ENCODE data around the gene TENT4B.
"Not testable (repeated sequence)": the region's sequence is repeated elsewhere in the genome, so short reads cannot be mapped to it uniquely, and the experiment has no call there.

Gene TENT4B

GRCh38 chr16:50155925-50156324 lies 2.8 kb downstream of the TENT4B start:
- no peak for DNase-seq

DNA sequence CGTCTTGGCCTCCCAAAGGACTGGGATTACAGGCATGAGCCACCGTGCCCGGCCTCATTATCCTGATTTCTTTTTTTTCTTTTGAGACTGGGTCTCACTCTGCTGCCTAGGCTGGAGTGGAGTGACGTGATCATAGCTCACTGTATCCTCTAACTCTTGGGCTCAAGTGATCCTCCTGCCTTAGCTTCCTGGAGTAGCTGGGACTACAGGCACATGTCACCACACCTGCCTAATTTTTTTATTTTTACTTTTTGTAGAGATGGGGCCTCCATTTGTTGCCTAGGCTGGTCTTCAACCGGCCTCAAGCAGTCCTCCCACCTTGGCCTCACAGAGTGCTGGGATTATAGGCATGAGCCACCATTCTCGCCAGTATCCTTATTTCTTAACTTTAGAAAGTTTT lies 3.5 kb downstream of the TENT4B start:
- no peak for DNase-seq

- DNase-seq = no peak
Measured at GRCh38 chr16:50160495-50161164, 7.5 kb downstream of the TENT4B start.

GRCh38 chr16:50161950-50162349 lies 8.8 kb downstream of the TENT4B start:
- no peak for DNase-seq

GRCh38 chr16:50165473-50165872 lies 12.4 kb downstream of the TENT4B start:
- DNase-seq = no peak

- DNase-seq = no peak
Measured at GRCh38 chr16:50166511-50167500, 13.7 kb downstream of the TENT4B start.

DNA sequence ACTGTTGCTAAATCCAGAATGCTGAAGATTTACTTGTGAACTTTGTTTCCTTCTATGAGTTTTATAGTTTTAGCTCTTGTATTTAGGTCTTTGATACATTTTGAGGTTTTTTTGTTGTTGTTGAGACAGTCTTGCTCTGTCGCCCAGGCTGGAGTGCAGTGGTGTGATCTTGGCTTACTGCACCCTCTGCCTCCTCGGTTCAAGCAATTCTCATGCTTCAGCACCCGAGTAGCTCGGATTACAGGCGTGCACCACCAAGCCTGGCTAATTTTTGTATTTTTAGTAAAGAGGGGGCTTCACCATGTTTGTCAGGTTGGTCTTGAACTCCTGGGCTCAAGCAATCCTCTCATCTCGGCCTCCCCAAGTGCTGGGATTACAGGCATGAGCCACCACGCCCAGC lies 14.4 kb downstream of the TENT4B start:
- DNase-seq = no peak

- DNase-seq = no peak
Measured at GRCh38 chr16:50169555-50170096, 16.5 kb downstream of the TENT4B start.

DNA sequence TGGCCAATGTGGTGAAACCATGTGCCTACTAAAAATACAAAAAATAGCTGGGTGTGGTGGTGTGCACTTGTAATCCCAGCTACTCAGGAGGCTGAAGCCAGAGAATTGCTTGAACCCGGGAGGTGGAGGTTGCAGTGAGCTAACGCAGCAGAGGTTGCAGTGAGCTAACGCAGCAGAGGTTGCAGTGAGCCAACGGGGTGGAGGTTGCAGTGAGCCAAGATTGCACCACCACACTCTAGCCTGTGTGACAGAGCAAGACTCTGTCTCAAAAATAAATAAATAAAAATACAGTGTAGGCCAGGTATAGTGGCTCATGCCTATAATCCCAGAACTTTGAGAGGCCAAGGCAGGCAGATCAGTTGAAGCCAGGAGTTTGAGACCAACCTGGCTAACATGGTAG lies 18.7 kb downstream of the TENT4B start:
- not testable (repeated sequence) for DNase-seq

DNA sequence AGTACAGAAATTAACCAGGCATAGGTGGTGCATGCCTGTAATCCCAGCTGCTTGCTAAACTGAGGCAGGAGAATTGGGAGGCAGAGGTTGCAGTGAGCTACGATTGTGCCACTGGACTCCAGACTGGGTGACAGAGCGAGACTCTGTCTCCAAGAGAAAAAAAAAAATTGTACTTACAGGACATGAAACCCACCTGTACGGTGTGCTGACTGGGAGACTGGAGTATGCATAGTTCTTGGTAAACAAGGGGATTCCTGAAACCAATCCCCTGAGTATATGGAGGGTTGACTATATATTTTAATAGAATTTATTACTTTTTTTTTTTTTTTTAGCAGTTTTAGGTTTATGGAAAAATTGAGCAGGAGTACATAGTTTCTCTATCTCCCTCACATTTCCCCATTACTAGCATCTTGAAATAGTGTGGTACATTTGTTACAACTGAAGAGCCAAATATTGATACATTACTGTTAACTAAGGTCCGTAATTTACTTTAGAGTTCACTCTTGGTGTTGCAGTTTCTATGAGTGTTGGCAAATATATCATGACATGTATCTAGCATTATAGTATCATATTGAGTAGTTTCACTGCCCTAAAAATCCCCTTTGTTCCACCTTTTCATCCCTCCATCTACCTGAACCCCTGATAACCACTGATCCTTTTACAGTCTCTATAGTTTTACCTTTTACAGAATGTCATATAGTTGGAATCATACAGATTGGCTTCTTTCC lies 19.3 kb downstream of the TENT4B start:
- DNase-seq = no peak

DNA sequence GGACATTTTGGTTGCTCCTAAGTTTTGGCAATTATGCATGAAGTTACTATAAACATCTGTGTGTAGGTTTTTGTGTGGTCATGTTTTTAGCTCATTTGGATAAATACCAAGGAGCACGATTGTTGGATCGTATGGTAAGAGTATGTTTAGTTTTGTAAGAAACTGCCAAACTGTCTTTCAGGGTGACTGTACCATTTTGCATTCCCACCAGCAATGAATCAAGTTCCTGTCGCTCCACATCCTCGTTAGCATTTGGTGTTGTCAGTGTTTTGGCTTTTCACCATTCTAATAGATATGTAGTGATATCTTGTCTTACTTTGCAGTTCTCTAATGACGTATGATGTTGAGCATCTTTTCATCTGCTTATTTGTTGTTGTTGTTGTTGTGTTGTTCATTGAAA lies 20.2 kb downstream of the TENT4B start:
- DNase-seq = no peak

DNA sequence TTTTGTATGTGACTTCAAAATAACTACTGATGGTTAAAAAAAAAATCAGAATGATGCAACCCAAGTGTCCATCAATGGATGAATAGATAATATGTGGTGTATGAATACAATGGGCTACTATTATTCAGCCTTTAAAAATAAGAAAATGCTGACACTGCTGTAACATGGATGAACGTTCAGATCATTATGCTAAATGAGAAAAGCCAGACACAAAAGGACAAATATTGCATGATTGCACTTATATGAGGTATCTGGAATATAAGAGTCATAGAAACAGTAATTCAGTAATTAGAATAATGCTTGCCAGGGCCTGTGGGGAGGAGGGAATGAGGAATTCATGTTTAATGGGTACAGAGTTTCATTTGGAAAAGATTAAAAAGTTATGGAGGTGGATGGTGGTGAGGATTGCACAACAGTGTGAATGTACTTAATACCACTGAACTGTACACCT lies 25.4 kb downstream of the TENT4B start:
- DNase-seq = no peak

- DNase-seq = no peak
Measured at GRCh38 chr16:50182441-50182840, 29.3 kb downstream of the TENT4B start.

DNA sequence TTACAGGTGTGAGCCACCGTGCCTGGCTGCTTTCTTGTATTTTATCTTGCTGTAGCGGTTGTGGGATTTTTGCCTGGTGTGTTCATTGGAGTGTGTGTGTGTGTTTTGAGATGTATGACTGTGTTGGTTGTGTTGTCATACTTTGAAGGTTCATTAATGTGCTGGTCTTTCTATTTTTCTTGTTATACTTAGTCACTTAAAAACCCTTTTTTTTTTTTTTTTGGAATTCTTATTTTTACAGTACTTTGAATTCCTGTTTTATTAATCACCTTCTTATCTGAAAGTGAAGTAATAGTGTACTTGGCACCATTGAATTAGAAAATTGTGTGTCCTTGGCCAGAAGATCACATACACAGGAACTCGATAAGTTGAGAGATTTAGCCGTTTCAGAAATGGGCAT lies 30.2 kb downstream of the TENT4B start:
- DNase-seq = no peak

DNA sequence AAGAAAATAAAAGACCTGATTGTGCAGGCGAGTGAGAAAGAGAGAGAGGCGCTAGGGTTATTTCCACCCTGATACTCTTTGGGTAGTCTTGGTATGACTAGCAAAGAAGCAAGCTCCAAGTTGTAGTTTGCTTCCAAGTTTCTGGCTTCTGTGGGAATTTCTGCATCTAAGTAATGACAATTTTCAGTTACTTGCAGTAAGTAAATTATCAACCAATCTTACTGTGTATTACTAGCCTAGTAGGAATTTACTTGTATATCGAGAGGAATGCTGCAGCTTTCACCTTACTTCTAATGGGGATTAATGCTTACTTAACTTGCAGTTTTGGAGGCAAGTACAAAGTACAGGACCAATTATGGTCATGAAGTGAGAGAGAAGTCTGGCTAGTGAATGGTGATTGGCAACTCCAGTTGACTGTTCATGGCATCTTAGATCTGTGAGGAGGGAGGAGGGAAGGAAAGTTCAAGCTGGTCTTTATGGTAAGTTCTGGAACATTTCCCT lies 31.9 kb downstream of the TENT4B start:
- no peak for DNase-seq

DNA sequence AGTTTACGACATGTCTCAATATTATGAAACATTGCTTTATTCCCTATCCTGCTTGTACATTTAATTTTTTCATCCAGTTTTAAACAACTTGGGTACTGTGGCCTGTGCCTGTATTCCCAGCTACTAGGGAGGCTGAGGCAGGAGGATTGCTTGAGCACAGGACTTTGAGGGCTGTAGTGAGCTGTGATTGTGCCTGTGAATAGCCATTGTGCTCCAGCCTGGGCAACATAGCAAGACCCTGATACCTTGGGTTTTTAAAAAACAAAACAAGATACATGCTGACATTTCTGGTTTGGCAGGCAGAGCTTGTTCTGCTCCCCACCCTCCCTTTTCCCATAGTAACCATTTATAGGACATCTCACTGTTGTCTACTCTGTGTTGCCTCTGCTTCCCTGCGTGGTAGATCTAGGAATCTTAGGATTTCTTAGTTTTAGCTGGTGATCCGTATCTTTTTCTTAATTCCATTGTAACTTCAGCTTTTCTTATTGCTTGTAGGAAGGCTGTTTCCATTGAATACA lies 35.6 kb downstream of the TENT4B start:
- no peak for DNase-seq

GRCh38 chr16:50190292-50190691 lies 37.2 kb downstream of the TENT4B start:
- DNase-seq = no peak

DNA sequence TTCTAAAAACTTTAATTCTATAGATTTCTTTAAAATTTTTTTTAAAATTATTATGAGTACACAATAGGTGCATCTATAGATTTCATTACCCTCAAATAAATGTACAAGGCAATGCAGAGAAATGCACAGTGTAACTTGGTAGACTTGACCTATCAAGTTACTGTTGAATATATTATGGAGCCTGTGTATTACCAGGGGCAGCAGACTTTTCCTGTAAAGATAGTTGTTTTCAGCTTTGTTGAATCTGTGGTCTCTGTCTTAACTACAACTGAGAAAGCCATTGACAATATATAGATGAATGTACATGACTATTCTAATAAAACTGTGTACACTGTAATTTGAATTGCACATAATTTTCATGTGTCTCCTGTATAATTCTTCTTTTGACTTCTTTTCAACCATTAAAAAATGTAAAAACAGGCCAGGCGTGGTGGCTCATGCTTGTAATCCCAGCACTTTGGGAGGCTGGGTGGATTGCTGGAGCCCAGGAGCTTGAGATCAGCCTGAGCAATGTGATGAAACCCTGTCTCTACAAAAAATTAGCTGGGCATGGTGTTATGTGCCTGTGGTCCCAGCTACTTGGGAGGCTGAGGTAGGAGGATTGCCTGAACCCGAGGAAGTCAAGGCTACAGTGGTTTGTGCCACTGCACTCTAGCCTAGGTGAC lies 39.4 kb downstream of the TENT4B start:
- DNase-seq = no peak

GRCh38 chr16:50193594-50193993 lies 40.5 kb downstream of the TENT4B start:
- no peak for DNase-seq

- no peak for DNase-seq
Measured at GRCh38 chr16:50195276-50195675, 42.2 kb downstream of the TENT4B start.

DNA sequence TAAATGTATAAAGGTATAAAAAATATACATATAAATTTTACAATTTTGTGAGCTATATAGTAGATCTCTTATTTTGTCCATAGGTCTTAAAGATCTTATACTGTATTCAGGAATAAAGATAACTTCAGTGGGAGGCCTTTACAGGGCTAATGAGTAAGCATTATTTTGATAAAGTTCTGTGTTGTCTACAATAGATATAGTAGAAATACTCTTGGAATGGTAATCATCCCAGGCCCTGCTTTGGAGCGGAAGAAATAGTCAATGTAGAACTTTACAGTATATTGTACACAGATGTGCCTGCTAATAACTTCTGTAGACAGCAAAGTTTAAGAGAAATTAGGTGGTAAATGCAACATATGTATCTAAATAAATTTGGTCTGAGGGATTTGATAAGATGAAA lies 42.6 kb downstream of the TENT4B start:
- DNase-seq = no peak

GRCh38 chr16:50197582-50197981 lies 44.5 kb downstream of the TENT4B start:
- no peak for DNase-seq

Data from SHP77 treated with DMSO at 0.1 percent for 48 hours (cell line).